HEK293 (cell line): ENCODE data around the gene MRGPRD.

ENCODE experiments used
- MZF1 ChIP-seq: fragments of 450-650 bp; formaldehyde crosslinking; IDR thresholded peaks from 2 replicates; pipeline ENCODE4 v1.5.1; 2017; ENCODE audit warnings: missing biosample characterization, missing genetic modification characterization, borderline replicate concordance
- ZBTB20 ChIP-seq: fragments of 450-650 bp; formaldehyde crosslinking; IDR thresholded peaks from 2 replicates; pipeline ENCODE4 v1.5.1; 2016; ENCODE audit warnings: missing biosample characterization, missing genetic modification characterization
- ZNF274 ChIP-seq, 2 experiments: fragments of 200-500 bp in 1 of 2; fragments of 450-650 bp in 1 of 2; sonication (Bioruptor generic) in 1 of 2; formaldehyde crosslinking in 1 of 2; IDR thresholded peaks; 2 replicates each; pipeline versions ENCODE4 v1.5.1 to v1.6.1; 2014 to 2016; ENCODE audit warnings: borderline replicate concordance in 1 of 2, inconsistent platforms in 1 of 2, low read length in 1 of 2, missing biosample characterization in 1 of 2, missing genetic modification characterization in 1 of 2

DNA sequence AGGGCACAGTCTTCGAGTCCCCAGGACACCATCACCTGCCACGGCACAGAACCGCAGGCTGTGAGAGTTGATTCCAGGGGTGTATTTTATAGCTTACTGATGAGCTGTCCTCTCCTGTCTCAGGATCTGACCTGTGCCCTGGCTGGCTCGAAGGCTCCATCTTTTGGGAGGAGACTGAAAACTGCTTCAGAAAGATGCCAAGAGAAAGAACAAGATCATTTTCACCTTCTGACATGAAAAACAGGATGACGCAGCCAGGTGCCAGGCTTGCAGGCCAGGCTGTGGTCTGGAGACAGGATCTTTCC is 2.2 kb downstream of the MRGPRD start:
- TF ChIP-seq ZNF274 (IDR thresholded peaks at IDR 0.05; ENCODE audit: low read length) = no peak
- no peak for TF ChIP-seq ZNF274 (tag by site-specific recombination; IDR thresholded peaks at IDR 0.05; ENCODE audit: borderline replicate concordance)
- no peak for TF ChIP-seq MZF1 (tag by site-specific recombination)
- TF ChIP-seq ZBTB20 (tag by site-specific recombination) = no peak
